Measurements from ENCODE around the gene COL5A1.

DNA sequence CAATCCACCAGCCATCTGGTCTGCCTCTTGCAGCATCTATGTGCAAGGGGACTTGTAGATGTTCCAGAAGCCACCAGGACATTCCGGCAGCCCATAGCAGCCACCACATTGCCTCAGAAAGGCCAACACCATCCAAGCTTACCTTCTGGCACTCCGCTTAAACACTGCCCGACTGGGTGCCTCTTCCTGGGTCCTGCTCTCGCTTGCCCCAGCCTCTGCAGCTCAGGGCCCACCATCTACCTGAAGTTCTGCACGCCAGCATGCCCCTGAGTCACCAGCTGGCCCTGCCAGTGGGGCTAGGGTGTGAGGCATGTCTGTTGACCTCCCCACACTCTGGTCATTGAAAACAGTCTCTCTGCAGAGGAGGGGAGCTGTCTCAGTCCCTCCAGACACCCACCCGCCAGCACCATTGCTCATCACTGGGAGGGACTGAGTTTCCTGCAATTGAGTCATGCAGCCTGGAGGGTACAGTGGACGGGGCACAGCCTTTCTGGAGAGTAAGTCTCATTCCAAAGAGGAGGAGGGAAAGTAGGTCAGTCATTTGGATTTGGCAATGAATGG is 16.9 kb upstream of the COL5A1 start:
- TF ChIP-seq, protein P1, sequence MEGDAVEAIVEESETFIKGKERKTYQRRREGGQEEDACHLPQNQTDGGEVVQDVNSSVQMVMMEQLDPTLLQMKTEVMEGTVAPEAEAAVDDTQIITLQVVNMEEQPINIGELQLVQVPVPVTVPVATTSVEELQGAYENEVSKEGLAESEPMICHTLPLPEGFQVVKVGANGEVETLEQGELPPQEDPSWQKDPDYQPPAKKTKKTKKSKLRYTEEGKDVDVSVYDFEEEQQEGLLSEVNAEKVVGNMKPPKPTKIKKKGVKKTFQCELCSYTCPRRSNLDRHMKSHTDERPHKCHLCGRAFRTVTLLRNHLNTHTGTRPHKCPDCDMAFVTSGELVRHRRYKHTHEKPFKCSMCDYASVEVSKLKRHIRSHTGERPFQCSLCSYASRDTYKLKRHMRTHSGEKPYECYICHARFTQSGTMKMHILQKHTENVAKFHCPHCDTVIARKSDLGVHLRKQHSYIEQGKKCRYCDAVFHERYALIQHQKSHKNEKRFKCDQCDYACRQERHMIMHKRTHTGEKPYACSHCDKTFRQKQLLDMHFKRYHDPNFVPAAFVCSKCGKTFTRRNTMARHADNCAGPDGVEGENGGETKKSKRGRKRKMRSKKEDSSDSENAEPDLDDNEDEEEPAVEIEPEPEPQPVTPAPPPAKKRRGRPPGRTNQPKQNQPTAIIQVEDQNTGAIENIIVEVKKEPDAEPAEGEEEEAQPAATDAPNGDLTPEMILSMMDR (IDR thresholded peaks at IDR 0.05) = no peak
- TF ChIP-seq POLR2A (IDR thresholded peaks at IDR 0.05) = no peak

Measured in esophagus squamous epithelium (tissue), 4 donors.